NCI-H2029 (cell line): ENCODE results near the gene PTPRG.

ENCODE experiments used
- DNase-seq: peaks from one replicate; lab custom pipeline; 2025; lab: John Stamatoyannopoulos, UW

The PTPRG gene

GRCh38 chr3:61618871-61619270 is 57.5 kb downstream of the PTPRG start:
- no peak for DNase-seq

GRCh38 chr3:61620073-61620472 is 58.7 kb downstream of the PTPRG start:
- DNase-seq: no peak

- DNase-seq: no peak
These were observed 62.9 kb downstream of the PTPRG start for GRCh38 chr3:61624300-61624699.

GRCh38 chr3:61625429-61625828 is 64.1 kb downstream of the PTPRG start:
- DNase-seq: no peak

GRCh38 chr3:61626484-61626883 is 65.1 kb downstream of the PTPRG start:
- no peak for DNase-seq

- no peak for DNase-seq
These were observed 66.4 kb downstream of the PTPRG start for GRCh38 chr3:61627768-61628185.

GRCh38 chr3:61628636-61629035 is 67.3 kb downstream of the PTPRG start:
- DNase-seq: no peak

GRCh38 chr3:61629442-61629841 is 68.1 kb downstream of the PTPRG start:
- no peak for DNase-seq

- no peak for DNase-seq
These were observed 69.9 kb downstream of the PTPRG start for GRCh38 chr3:61631108-61631769.

- no peak for DNase-seq
These were observed 71.3 kb downstream of the PTPRG start for GRCh38 chr3:61632568-61633175.

- DNase-seq: no peak
These were observed 73.3 kb downstream of the PTPRG start for GRCh38 chr3:61634678-61635077.

- no peak for DNase-seq
These were observed 76.0 kb downstream of the PTPRG start for GRCh38 chr3:61637088-61638051.

- DNase-seq: no peak
These were observed 77.4 kb downstream of the PTPRG start for GRCh38 chr3:61638741-61639140.

- no peak for DNase-seq
These were observed 78.6 kb downstream of the PTPRG start for GRCh38 chr3:61639991-61640390.

GRCh38 chr3:61645148-61645547 is 83.8 kb downstream of the PTPRG start:
- DNase-seq: no peak

- no peak for DNase-seq
These were observed 85.0 kb downstream of the PTPRG start for GRCh38 chr3:61646360-61646759.

- DNase-seq: no peak
These were observed 85.6 kb downstream of the PTPRG start for GRCh38 chr3:61646851-61647525.

GRCh38 chr3:61648481-61648880 is 87.1 kb downstream of the PTPRG start:
- no peak for DNase-seq

- DNase-seq: no peak
These were observed 88.2 kb downstream of the PTPRG start for GRCh38 chr3:61649381-61650170.

- no peak for DNase-seq
These were observed 88.9 kb downstream of the PTPRG start for GRCh38 chr3:61650276-61650675.

- no peak for DNase-seq
These were observed 89.5 kb downstream of the PTPRG start for GRCh38 chr3:61650719-61651410.
